ENCODE measurements around the gene GAS1. TPM values are rescaled to one million over a fixed set of nuclear protein-coding genes. Genes with fewer than 3 reads are reported as not detected.

Gene GAS1
- total and polyA plus RNA-seq, 2 of the 8 experiments (the other 6 are each of a cell fraction or from before 2014, with no cell fraction given): 2.8 to 5.7 TPM

DNA sequence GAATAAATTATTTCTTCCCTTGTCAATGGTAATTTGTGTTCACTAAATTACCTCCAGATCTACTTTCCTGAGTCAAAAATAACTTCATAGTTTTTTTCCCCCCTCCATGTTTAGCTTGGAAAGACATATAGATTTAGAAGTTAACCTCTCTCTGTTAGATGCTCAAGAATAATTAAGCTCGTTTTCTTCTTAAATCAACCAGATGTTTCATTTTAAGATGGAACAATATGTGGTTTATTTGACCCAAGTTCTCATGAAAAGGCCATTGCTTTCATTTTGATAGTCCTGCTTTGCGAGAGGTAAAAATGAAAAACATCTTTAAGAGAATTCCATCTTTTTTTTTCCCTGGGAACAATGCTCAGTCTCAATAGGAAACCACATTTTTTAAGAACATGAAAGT lies 27.7 kb upstream of the GAS1 start:
- no peak overlapping the region for H3K18ac ChIP-seq (ENCODE audit: extremely low read depth, low read length)
- no peaks in the 10 kb centered on the region for H3K27me3 ChIP-seq (replicated peaks in 1 of 4; ENCODE audit: control insufficient read depth in 3 of 4, extremely low read depth in 1 of 4, insufficient read depth in 3 of 4, low read length in 3 of 4)
- H2BK5ac ChIP-seq (ENCODE audit: low read depth, low read length): no peak overlapping the region
- DNase-seq (ENCODE audit: low read depth in 1 of 2, low spot score in 2 of 2) (no peak), FAIRE-seq (no peak)
- H4K8ac ChIP-seq (ENCODE audit: extremely low read depth, insufficient read depth, low read length): no peak overlapping the region
- H3K4me3 ChIP-seq (ENCODE audit: extremely low read depth in 1 of 4, insufficient read depth in 2 of 4, low read depth in 3 of 4, low read length in 4 of 4): no peak overlapping the region
- H3K9me3 ChIP-seq (ENCODE audit: insufficient read depth in 2 of 2, low read depth in 1 of 2, low read length in 1 of 2): no peaks in the 10 kb centered on the region
- TF ChIP-seq GABPA (IDR thresholded peaks at IDR 0.05; ENCODE audit: borderline replicate concordance, insufficient read depth, low read length) (no peak), ATF3 (IDR thresholded peaks at IDR 0.05; ENCODE audit: insufficient read depth, low read depth, low read length) (no peak), SUZ12 (IDR thresholded peaks at IDR 0.05; ENCODE audit: low read length) (no peak), ASH2L (IDR thresholded peaks at IDR 0.05; ENCODE audit: low read length) (no peak)
- no peak overlapping the region for H3K14ac ChIP-seq (ENCODE audit: insufficient read length)
- H2BK12ac ChIP-seq (ENCODE audit: low read depth, low read length): no peak overlapping the region
- H3K36me3 ChIP-seq (ENCODE audit: control insufficient read depth in 2 of 4, insufficient read depth in 4 of 4, low read length in 3 of 4): no peaks in the 10 kb centered on the region
- H3K79me2 ChIP-seq (ENCODE audit: control insufficient read depth in 1 of 2, insufficient read depth in 2 of 2, low read length in 2 of 2): no peaks in the 10 kb centered on the region
- no peak overlapping the region for H3K4me2 ChIP-seq (ENCODE audit: insufficient read depth in 1 of 2, low read depth in 2 of 2, low read length in 2 of 2)
- H3K4me1 ChIP-seq (replicated peaks in 1 of 4; ENCODE audit: control insufficient read depth in 3 of 4, insufficient read depth in 4 of 4, low read length in 3 of 4): no peaks in the 10 kb centered on the region
- H3K56ac ChIP-seq (replicated peaks; ENCODE audit: insufficient read length, low read depth, low read length): no peak overlapping the region
- no peak overlapping the region for H2AFZ ChIP-seq (ENCODE audit: low read length)
- H3K27ac ChIP-seq (ENCODE audit: low read depth, low read length): no peak overlapping the region
- H3K23me2 ChIP-seq (ENCODE audit: low read depth, low read length): no peaks in the 10 kb centered on the region
- no peak overlapping the region for H2BK15ac ChIP-seq (ENCODE audit: low read length)
- 89% methylated on average over 2 of the region's 2 CpGs; no CpG with 5 or more reads in 1 of the 2 experiments for WGBS, 2 experiments (ENCODE audit: extremely low coverage in 1 of 2, insufficient coverage in 1 of 2, insufficient read length in 1 of 2, insufficient replicate concordance in 2 of 2, low coverage in 1 of 2, low lambda C conversion rate in 2 of 2, missing lambda C conversion rate in 1 of 2)
- no peak overlapping the region for H3K9ac ChIP-seq (replicated peaks in 1 of 4; ENCODE audit: extremely low read depth in 1 of 4, low read depth in 3 of 4, low read length in 3 of 4)
- no peaks in the 10 kb centered on the region for H4K20me1 ChIP-seq (replicated peaks in 1 of 2; ENCODE audit: control insufficient read depth in 1 of 2, insufficient read depth in 2 of 2, low read length in 2 of 2)
- H4K5ac ChIP-seq (ENCODE audit: insufficient read length, low read depth, low read length): no peak overlapping the region
- ChIA-PET POLR2A (ENCODE audit: partially characterized antibody) (no interaction called here), CTCF (ENCODE audit: partially characterized antibody) (no interaction called here)
- no peak overlapping the region for H3K4ac ChIP-seq (replicated peaks; ENCODE audit: insufficient read length, low read depth, low read length)
- no peak overlapping the region for H4K91ac ChIP-seq (replicated peaks; ENCODE audit: insufficient read length, low read length)
- no peak overlapping the region for H3K23ac ChIP-seq (ENCODE audit: insufficient read length)
- no peak overlapping the region for H2AK5ac ChIP-seq (ENCODE audit: low read depth, low read length)
- no peak overlapping the region for H2BK20ac ChIP-seq (ENCODE audit: low read length)
- no peaks in the 10 kb centered on the region for H3K79me1 ChIP-seq (ENCODE audit: low read depth, low read length)
- H2BK120ac ChIP-seq (replicated peaks; ENCODE audit: low read depth, low read length): no peak overlapping the region
